Adipocyte (in vitro differentiated cells): ENCODE results near the gene LYZL4.

Experiments
- DNase-seq: peaks from one replicate; pipeline ENCODE4 v3.0.0-alpha.2; 2015; ENCODE audit warnings: low read depth
- H3K27me3 ChIP-seq: replicated peaks from 2 replicates; pipeline ENCODE4 v1.7.0; 2013; ENCODE audit warnings: mild to moderate bottlenecking, low read length, moderate library complexity; ENCODE audit not compliant: control insufficient read depth, insufficient read depth
- H3K36me3 ChIP-seq: 2 replicates; pipeline ENCODE4 v1.7.0; 2013; ENCODE audit warnings: low read length, mild to moderate bottlenecking, moderate library complexity; ENCODE audit not compliant: control insufficient read depth, insufficient read depth, severe bottlenecking
- H3K4me1 ChIP-seq: 2 replicates; pipeline ENCODE4 v1.7.0; 2013; ENCODE audit warnings: mild to moderate bottlenecking, low read length, moderate library complexity; ENCODE audit not compliant: control insufficient read depth, insufficient read depth
- H3K4me3 ChIP-seq: 2 replicates; pipeline ENCODE4 v1.7.0; 2013; ENCODE audit warnings: mild to moderate bottlenecking, low read length, moderate library complexity
- H3K9ac ChIP-seq: 2 replicates; pipeline ENCODE4 v1.7.0; 2013; ENCODE audit warnings: mild to moderate bottlenecking, low read length, moderate library complexity
- H3K9me3 ChIP-seq: 2 replicates; pipeline ENCODE4 v1.7.0; 2013; ENCODE audit warnings: mild to moderate bottlenecking, low read length, moderate library complexity; ENCODE audit not compliant: control insufficient read depth

LYZL4 gene

DNA sequence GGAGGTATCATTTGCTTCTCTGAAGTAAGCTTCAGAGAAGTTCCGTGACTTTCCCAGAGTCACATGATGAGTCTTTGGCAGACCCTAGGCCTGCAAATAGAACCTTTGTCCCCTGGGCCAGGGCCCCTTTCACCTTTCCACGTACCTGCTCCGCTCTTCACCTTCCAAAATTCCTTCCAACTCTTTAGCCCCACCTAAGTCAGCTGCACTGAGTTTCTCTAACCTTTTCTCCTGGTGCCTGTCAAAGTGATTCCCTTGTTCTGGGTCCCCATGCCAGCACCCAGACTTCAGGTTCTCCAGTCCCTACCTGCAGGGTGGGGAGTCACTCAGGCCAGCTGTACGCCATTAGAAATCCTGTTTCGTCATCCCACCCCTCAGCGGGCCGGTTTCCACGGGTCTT lies 12.8 kb downstream of the LYZL4 start:
- no peak overlapping the region for H3K4me3 ChIP-seq
- H3K9me3 ChIP-seq = no peaks in the 10 kb centered on the region
- H3K36me3 ChIP-seq = no peaks in the 10 kb centered on the region

GRCh38 chr3:42394579-42395288 lies 15.7 kb downstream of the LYZL4 start:
- Histone ChIP-seq H3K36me3 (no peaks in the 10 kb centered on the region), H3K4me1 (no peaks in the 10 kb centered on the region), H3K9me3 (no peaks in the 10 kb centered on the region), H3K9ac (no peak overlapping the region), H3K27me3 (peaks cover 30% of the 10 kb centered on the region), H3K4me3 (no peak overlapping the region)
- no peak for DNase-seq

More for the DNA sequence above, 12.8 kb downstream of the LYZL4 start:
- Histone ChIP-seq H3K9ac (no peak overlapping the region), H3K4me1 (no peaks in the 10 kb centered on the region), H3K27me3 (peaks cover 26% of the 10 kb centered on the region)
- DNase-seq = no peak

GRCh38 chr3:42387802-42388651 lies 22.4 kb downstream of the LYZL4 start:
- H3K27me3 ChIP-seq = peaks cover 32% of the 10 kb centered on the region
- H3K9me3 ChIP-seq = no peaks in the 10 kb centered on the region
- no peak overlapping the region for H3K9ac ChIP-seq
- no peak for DNase-seq
- H3K4me3 ChIP-seq = no peak overlapping the region
- no peaks in the 10 kb centered on the region for H3K4me1 ChIP-seq
- H3K36me3 ChIP-seq = no peaks in the 10 kb centered on the region

- H3K4me3 ChIP-seq = no peak overlapping the region
- DNase-seq = no peak
- H3K9me3 ChIP-seq = no peaks in the 10 kb centered on the region
- H3K4me1 ChIP-seq = no peaks in the 10 kb centered on the region
- no peaks in the 10 kb centered on the region for H3K36me3 ChIP-seq
- peaks cover 14% of the 10 kb centered on the region for H3K27me3 ChIP-seq
- no peak overlapping the region for H3K9ac ChIP-seq
Measured at GRCh38 chr3:42381551-42382082, 28.8 kb downstream of the LYZL4 start.

- Histone ChIP-seq H3K4me3 (no peak overlapping the region), H3K9me3 (no peaks in the 10 kb centered on the region), H3K36me3 (no peaks in the 10 kb centered on the region), H3K9ac (no peak overlapping the region), H3K27me3 (peaks cover 12% of the 10 kb centered on the region), H3K4me1 (no peaks in the 10 kb centered on the region)
- DNase-seq = no peak
Measured at GRCh38 chr3:42377681-42378080, 32.7 kb downstream of the LYZL4 start.

- H3K9ac ChIP-seq = no peak overlapping the region
- no peaks in the 10 kb centered on the region for H3K36me3 ChIP-seq
- H3K4me1 ChIP-seq = no peaks in the 10 kb centered on the region
- H3K4me3 ChIP-seq = no peak overlapping the region
- no peaks in the 10 kb centered on the region for H3K9me3 ChIP-seq
- peak; percentile 45 for DNase-seq
- peaks cover 25% of the 10 kb centered on the region for H3K27me3 ChIP-seq
Measured at GRCh38 chr3:42376344-42376798, 34.0 kb downstream of the LYZL4 start.

- no peak overlapping the region for H3K4me3 ChIP-seq
- no peaks in the 10 kb centered on the region for H3K4me1 ChIP-seq
- no peak overlapping the region for H3K9ac ChIP-seq
- peaks cover 35% of the 10 kb centered on the region for H3K27me3 ChIP-seq
- no peaks in the 10 kb centered on the region for H3K36me3 ChIP-seq
- DNase-seq = no peak
- H3K9me3 ChIP-seq = peaks cover 8% of the 10 kb centered on the region
Measured at GRCh38 chr3:42375121-42375800, 35.1 kb downstream of the LYZL4 start.

DNA sequence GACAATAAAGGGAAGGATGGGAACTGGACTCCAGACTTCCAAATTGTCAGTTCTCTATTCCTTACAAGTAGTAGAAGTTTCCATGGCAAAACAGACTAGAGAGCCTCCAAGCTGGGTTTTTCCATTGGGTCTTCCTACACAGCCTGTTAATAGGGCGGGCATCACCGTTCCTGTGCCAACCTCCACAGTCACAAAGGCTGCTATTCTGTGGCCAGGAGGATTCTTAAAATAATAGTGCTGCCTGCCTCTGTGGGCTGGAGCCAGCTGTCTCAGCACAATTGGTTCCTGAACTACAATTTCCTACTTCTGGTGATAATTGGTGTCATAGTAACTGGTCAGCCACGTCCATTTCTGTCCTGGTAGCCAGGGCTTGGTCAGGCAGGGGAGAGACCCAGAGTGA lies 38.6 kb downstream of the LYZL4 start:
- DNase-seq = no peak
- peaks cover 55% of the 10 kb centered on the region for H3K27me3 ChIP-seq
- H3K4me1 ChIP-seq = no peaks in the 10 kb centered on the region
- peaks cover 9% of the 10 kb centered on the region for H3K9me3 ChIP-seq
- no peak overlapping the region for H3K4me3 ChIP-seq
- no peak overlapping the region for H3K9ac ChIP-seq
- no peaks in the 10 kb centered on the region for H3K36me3 ChIP-seq

DNA sequence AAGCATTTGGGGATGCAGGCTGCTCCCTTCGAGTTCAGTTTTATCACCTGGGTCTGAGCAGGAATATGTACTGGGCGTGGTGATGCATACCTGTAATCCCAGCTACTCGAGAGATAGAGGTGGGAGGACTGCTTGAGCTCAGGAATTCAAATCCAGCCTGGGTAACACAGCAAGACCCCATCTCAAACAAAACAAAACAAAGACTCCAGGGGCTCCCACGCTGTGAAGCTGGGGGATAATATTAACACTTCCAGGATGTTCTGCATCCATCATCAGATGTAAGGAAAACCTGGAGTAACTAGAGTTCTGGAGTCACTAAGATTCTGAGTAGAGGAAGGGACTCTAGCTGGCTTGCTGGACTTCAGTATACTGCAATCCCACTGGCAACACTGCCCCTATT lies 40.6 kb downstream of the LYZL4 start:
- Histone ChIP-seq H3K4me1 (no peaks in the 10 kb centered on the region), H3K9me3 (peaks cover 16% of the 10 kb centered on the region), H3K9ac (no peak overlapping the region), H3K4me3 (no peak overlapping the region), H3K36me3 (no peaks in the 10 kb centered on the region), H3K27me3 (peaks cover 55% of the 10 kb centered on the region)
- DNase-seq = no peak

DNA sequence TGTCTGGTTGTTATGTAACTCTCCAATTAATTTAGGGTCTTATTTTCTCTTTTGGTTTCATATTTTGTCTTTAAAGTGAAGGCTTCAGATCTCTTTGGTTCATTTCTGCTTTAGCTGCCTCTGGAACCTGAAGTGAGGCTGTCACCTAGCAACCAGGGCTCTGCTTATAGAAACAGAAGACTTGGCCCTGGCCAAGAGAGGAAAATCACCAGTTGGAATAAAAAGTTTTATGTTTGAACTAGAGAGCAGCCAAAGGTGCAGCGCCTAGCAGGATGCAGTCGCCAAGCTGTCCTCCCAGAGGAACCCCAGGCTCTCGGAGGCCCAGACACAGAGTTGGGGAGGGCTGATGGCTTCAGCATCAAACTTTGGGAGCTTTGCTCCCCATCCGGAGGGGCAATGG lies 41.1 kb downstream of the LYZL4 start:
- Histone ChIP-seq H3K4me3 (no peak overlapping the region), H3K4me1 (no peaks in the 10 kb centered on the region), H3K36me3 (no peaks in the 10 kb centered on the region), H3K9ac (no peak overlapping the region), H3K9me3 (peaks cover 19% of the 10 kb centered on the region), H3K27me3 (peaks cover 55% of the 10 kb centered on the region)
- DNase-seq = no peak

GRCh38 chr3:42368861-42369260 lies 41.5 kb downstream of the LYZL4 start:
- H3K27me3 ChIP-seq = peaks cover 53% of the 10 kb centered on the region
- no peak overlapping the region for H3K9ac ChIP-seq
- H3K4me3 ChIP-seq = no peak overlapping the region
- no peaks in the 10 kb centered on the region for H3K4me1 ChIP-seq
- H3K9me3 ChIP-seq = peaks cover 19% of the 10 kb centered on the region
- no peak for DNase-seq
- H3K36me3 ChIP-seq = no peaks in the 10 kb centered on the region
